Left lung (tissue), 10 donors: ENCODE data around the gene SFXN5. TPM values are rescaled to one million over a fixed set of nuclear protein-coding genes. Genes with fewer than 3 reads are reported as not detected.
A peak's percentile ranks its signal among the peaks of the same experiment; 100 is the strongest.

Experiments used
- ATAC-seq: fragments of 200-7000 bp; cut with Tn5 transposase; one replicate; pipeline ENCODE4 v1.9.1; 2020; ENCODE audit warnings: moderate library complexity
- DNase-seq, 4 donors: peaks; one replicate each; pipeline ENCODE4 v3.0.0-alpha.2; 2013 to 2020
- H3K27ac ChIP-seq, 2 donors: fragments of 200-600 bp; sonication (generic) in 1 of 2; one replicate each; pipeline versions ENCODE4 v1.5.0 to v1.8.0; 2020 to 2021
- H3K27me3 ChIP-seq, 2 donors: fragments of 200-600 bp; sonication (generic) in 1 of 2; one replicate each; pipeline versions ENCODE4 v1.5.0 to v1.8.0; 2020 to 2021
- H3K36me3 ChIP-seq, 2 donors: fragments of 200-600 bp; sonication (generic) in 1 of 2; one replicate each; pipeline versions ENCODE4 v1.5.0 to v1.8.0; 2020 to 2021
- H3K4me1 ChIP-seq, 2 donors: fragments of 200-600 bp; one replicate each; pipeline ENCODE4 v1.8.0; 2021
- H3K4me3 ChIP-seq, 2 donors: fragments of 200-600 bp; sonication (generic) in 1 of 2; one replicate each; pipeline versions ENCODE4 v1.5.0 to v1.8.0; 2020 to 2021; ENCODE audit warnings: mild to moderate bottlenecking in 1 of 2
- H3K9me3 ChIP-seq, 2 donors: fragments of 200-600 bp; sonication (generic) in 1 of 2; one replicate each; pipeline versions ENCODE4 v1.5.0 to v1.8.0; 2020 to 2021
- CTCF ChIP-seq, 2 donors: fragments of 200-600 bp; sonication (generic) in 1 of 2; IDR thresholded peaks; one replicate each; pipeline versions ENCODE4 v1.5.0 to v1.8.0; 2021; ENCODE audit warnings: antibody characterized with exemption in 2 of 2
- intact Hi-C, 2 donors: fragments of 100-400 bp; cut with DNase I; formaldehyde crosslinking; loops; one replicate each; pipeline versions ENCODE4 v1.11.2 to v1.14.2; 2022
- polyA plus RNA-seq, 6 donors: library from polyadenylated mRNA; unstranded; fragments of 120-200 nt; gene quantifications; one replicate each; pipeline ENCODE4 v1.2.1, GENCODE V29; 2013; ENCODE audit not compliant: insufficient read length in 6 of 6
- total RNA-seq, 2 donors: library from RNA; stranded (reverse); fragmentation: NEBNext Ultra II Directional; extraction: Animal tissue kit (Norgen Biotek cat#: 25700); gene quantifications; one replicate each; pipeline ENCODE4 v1.2.1, GENCODE V29; 2021
- donor health status: DM: no; HTN: yes; CAD: no.
- donor health status: DM: no; HTN: no; CAD: no.

Gene SFXN5
- total and polyA plus RNA-seq, 8 donors: 14.5 to 21.1 (median 15.8) TPM

GRCh38 chr2:72959554-72959953, 112.0 kb downstream of the SFXN5 start:
- no peak for TF ChIP-seq CTCF (IDR thresholded peaks at IDR 0.05)
- DNase-seq (peak in 1 of 4 donors; percentile 5), ATAC-seq (no peak)
- Histone ChIP-seq H3K27ac (no peak overlapping the region), H3K4me3 (no peak overlapping the region), H3K4me1 (peaks cover 0 to 5% of the 10 kb centered on the region in 2 donors), H3K27me3 (no peaks in the 10 kb centered on the region), H3K36me3 (peaks cover 0 to 32% of the 10 kb centered on the region in 2 donors), H3K9me3 (no peaks in the 10 kb centered on the region)
- intact Hi-C loops: no loop called here

GRCh38 chr2:72958542-72959385, 112.7 kb downstream of the SFXN5 start:
- no peak for ATAC-seq

GRCh38 chr2:72956936-72957335, 114.6 kb downstream of the SFXN5 start:
- intact Hi-C loops: no loop called here
- ATAC-seq: peak; percentile 59
- TF ChIP-seq CTCF (IDR thresholded peaks at IDR 0.05): no peak

More at GRCh38 chr2:72958542-72959385, 112.7 kb downstream of the SFXN5 start:
- no peak for TF ChIP-seq CTCF (IDR thresholded peaks at IDR 0.05)
- peak in 1 of 4 donors; percentile 47 for DNase-seq
- Histone ChIP-seq H3K27me3 (no peaks in the 10 kb centered on the region), H3K9me3 (no peaks in the 10 kb centered on the region), H3K27ac (no peak overlapping the region), H3K4me3 (no peak overlapping the region), H3K36me3 (peaks cover 0 to 24% of the 10 kb centered on the region in 2 donors), H3K4me1 (peaks cover 0 to 5% of the 10 kb centered on the region in 2 donors)
- intact Hi-C loops: no loop called here

GRCh38 chr2:72956050-72956395, 115.5 kb downstream of the SFXN5 start:
- Histone ChIP-seq H3K4me3 (no peak overlapping the region), H3K4me1 (peaks cover 0 to 5% of the 10 kb centered on the region in 2 donors), H3K27ac (no peak overlapping the region), H3K27me3 (no peaks in the 10 kb centered on the region), H3K36me3 (peaks cover 0 to 21% of the 10 kb centered on the region in 2 donors), H3K9me3 (no peaks in the 10 kb centered on the region)
- peak in 1 of 4 donors; percentile 22 for DNase-seq
- TF ChIP-seq CTCF (IDR thresholded peaks at IDR 0.05): no peak
- no peak for ATAC-seq
- intact Hi-C loops: no loop called here

More at GRCh38 chr2:72956936-72957335, 114.6 kb downstream of the SFXN5 start:
- H3K36me3 ChIP-seq: peaks cover 0 to 24% of the 10 kb centered on the region in 2 donors
- no peaks in the 10 kb centered on the region for H3K9me3 ChIP-seq
- no peak for DNase-seq
- H3K4me1 ChIP-seq: peaks cover 0 to 5% of the 10 kb centered on the region in 2 donors
- H3K4me3 ChIP-seq: no peak overlapping the region
- no peaks in the 10 kb centered on the region for H3K27me3 ChIP-seq
- H3K27ac ChIP-seq: no peak overlapping the region

- peaks cover 0 to 5% of the 10 kb centered on the region in 2 donors for H3K4me1 ChIP-seq
- TF ChIP-seq CTCF (IDR thresholded peaks at IDR 0.05): no peak
- peaks cover 0 to 18% of the 10 kb centered on the region in 2 donors for H3K36me3 ChIP-seq
- H3K9me3 ChIP-seq: no peaks in the 10 kb centered on the region
- H3K27me3 ChIP-seq: no peaks in the 10 kb centered on the region
- intact Hi-C loops: no loop called here
- H3K27ac ChIP-seq: no peak overlapping the region
- H3K4me3 ChIP-seq: no peak overlapping the region
- no peak for ATAC-seq
- DNase-seq: peak in 1 of 4 donors; percentile 48
These were observed 116.1 kb downstream of the SFXN5 start for GRCh38 chr2:72955228-72956049.
